ENCODE measurements around the gene ARHGAP24. TPM values are rescaled to one million over a fixed set of nuclear protein-coding genes. Genes with fewer than 3 reads are reported as not detected.
"Not testable (repeated sequence)": the region's sequence is repeated elsewhere in the genome, so short reads cannot be mapped to it uniquely, and the experiment has no call there.

The ARHGAP24 gene
- total and polyA plus RNA-seq, 4 donors = 1.8 to 15.2 (median 3.3) TPM

DNA sequence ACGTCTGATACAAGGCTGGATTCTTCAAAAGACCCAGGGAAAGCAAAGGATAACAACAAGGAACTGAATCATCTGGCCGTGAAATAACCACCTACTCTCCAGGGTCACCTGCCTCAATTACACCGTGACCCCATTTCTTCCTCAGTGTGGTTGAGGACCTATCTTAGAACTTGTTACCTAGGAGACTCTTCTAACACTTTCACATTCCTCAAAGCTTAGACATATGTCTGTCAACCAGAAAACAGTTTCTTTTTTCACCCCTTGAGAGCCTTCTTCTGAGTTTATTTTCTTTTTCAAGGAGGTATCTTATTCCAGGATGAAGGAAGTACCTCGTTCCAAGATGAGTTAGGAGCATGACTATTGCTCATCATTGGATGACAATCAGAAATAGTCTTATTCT, 337.8 kb downstream of the ARHGAP24 start (continued):
- TF ChIP-seq, protein P1, sequence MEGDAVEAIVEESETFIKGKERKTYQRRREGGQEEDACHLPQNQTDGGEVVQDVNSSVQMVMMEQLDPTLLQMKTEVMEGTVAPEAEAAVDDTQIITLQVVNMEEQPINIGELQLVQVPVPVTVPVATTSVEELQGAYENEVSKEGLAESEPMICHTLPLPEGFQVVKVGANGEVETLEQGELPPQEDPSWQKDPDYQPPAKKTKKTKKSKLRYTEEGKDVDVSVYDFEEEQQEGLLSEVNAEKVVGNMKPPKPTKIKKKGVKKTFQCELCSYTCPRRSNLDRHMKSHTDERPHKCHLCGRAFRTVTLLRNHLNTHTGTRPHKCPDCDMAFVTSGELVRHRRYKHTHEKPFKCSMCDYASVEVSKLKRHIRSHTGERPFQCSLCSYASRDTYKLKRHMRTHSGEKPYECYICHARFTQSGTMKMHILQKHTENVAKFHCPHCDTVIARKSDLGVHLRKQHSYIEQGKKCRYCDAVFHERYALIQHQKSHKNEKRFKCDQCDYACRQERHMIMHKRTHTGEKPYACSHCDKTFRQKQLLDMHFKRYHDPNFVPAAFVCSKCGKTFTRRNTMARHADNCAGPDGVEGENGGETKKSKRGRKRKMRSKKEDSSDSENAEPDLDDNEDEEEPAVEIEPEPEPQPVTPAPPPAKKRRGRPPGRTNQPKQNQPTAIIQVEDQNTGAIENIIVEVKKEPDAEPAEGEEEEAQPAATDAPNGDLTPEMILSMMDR (IDR thresholded peaks at IDR 0.05; ENCODE audit: low read depth, low read length, missing input control) = no peak
- TF ChIP-seq GABPA (IDR thresholded peaks at IDR 0.05 in 1 of 2, conservative IDR thresholded peaks at IDR 0.05 in 1 of 2) (no peak), SP1 (IDR thresholded peaks at IDR 0.05) (no peak)

DNA sequence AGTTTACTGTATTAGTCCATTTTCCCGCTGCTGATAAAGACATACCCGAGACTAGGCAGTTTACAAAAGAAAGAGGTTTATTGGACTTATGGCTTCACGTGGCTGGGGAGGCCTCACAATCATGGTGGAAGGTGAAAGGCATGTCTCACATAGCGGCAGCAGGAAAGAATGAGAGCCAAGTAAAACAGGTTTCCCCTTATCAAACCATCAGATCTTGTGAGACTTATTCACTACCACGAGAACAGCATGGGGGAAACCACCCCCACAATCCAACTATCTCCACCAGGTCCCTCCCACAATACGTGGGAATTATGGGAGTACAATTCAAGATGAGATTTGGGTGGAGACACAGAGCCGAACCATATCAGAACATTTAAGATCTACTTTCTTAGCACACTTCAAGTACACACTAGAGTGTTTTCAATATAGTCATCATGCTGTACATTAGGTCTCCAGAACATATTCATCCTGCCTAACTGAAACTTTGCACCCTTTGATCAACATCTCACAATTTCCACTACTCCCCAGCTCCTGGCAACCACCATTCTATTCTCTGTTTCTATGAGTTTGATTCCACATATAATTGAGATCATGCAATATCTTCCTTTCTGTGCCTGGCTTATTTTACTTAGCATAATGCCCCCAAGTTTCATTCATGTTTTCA, 341.0 kb downstream of the ARHGAP24 start:
- Histone ChIP-seq H3K27ac (ENCODE audit: low read depth in 1 of 2, low read length in 2 of 2) (no peak overlapping the region), H3K9ac (ENCODE audit: low read depth in 1 of 2, low read length in 2 of 2) (no peak overlapping the region), H3K4me3 (ENCODE audit: low read depth in 1 of 3, low read length in 3 of 3) (no peak overlapping the region), H3K36me3 (ENCODE audit: control insufficient read depth in 4 of 4, insufficient read depth in 3 of 4, low read depth in 1 of 4, low read length in 3 of 4) (no peaks in the 10 kb centered on the region), H3K4me1 (ENCODE audit: control insufficient read depth in 4 of 4, insufficient read depth in 4 of 4, low read length in 3 of 4) (no peaks in the 10 kb centered on the region), H3K27me3 (ENCODE audit: control insufficient read depth in 4 of 4, insufficient read depth in 4 of 4, low read length in 3 of 4) (no peaks in the 10 kb centered on the region), H3K9me3 (ENCODE audit: control insufficient read depth in 4 of 4, low read length in 3 of 4) (no peaks in the 10 kb centered on the region)
- TF ChIP-seq SP1 (IDR thresholded peaks at IDR 0.05) = no peak
- no peak for DNase-seq (ENCODE audit: low spot score)
- WGBS = 95% methylated on average over 7 of the region's 7 CpGs

DNA sequence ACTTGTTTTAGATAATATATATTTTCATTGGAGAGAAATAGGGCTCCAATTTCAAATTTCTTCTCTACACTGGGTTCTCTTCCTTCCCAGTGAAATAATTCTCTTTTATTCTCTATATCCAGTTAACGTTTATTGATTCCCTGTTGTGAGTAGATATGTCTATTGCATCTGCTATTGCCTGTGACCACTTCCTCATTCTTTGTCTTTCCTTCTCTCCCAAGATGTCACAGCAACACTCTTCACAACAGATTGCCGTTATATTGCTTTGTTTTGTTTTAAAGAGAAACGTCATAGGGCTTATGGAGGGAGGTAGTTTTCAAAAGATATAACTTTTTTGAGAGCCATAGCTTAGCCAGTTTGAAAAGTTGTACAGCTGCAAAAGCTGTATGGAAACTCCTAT, 343.8 kb downstream of the ARHGAP24 start:
- Histone ChIP-seq H3K27me3 (ENCODE audit: control insufficient read depth in 4 of 4, insufficient read depth in 4 of 4, low read length in 3 of 4) (no peaks in the 10 kb centered on the region), H3K27ac (ENCODE audit: low read depth in 1 of 2, low read length in 2 of 2) (no peak overlapping the region), H3K4me1 (ENCODE audit: control insufficient read depth in 4 of 4, insufficient read depth in 4 of 4, low read length in 3 of 4) (no peaks in the 10 kb centered on the region), H3K36me3 (ENCODE audit: control insufficient read depth in 4 of 4, insufficient read depth in 3 of 4, low read depth in 1 of 4, low read length in 3 of 4) (no peaks in the 10 kb centered on the region), H3K9me3 (ENCODE audit: control insufficient read depth in 4 of 4, low read length in 3 of 4) (no peaks in the 10 kb centered on the region), H3K9ac (ENCODE audit: low read depth in 1 of 2, low read length in 2 of 2) (no peak overlapping the region), H3K4me3 (ENCODE audit: low read depth in 1 of 3, low read length in 3 of 3) (no peak overlapping the region)
- 68% methylated on average over 3 of the region's 3 CpGs for WGBS
- TF ChIP-seq SP1 (IDR thresholded peaks at IDR 0.05) = no peak
- TF ChIP-seq, protein P1 (IDR thresholded peaks at IDR 0.05; ENCODE audit: low read depth, low read length, missing input control) = no peak
- TF ChIP-seq, protein P2, sequence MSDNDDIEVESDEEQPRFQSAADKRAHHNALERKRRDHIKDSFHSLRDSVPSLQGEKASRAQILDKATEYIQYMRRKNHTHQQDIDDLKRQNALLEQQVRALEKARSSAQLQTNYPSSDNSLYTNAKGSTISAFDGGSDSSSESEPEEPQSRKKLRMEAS (IDR thresholded peaks at IDR 0.05) = no peak
- TF ChIP-seq, protein P3, sequence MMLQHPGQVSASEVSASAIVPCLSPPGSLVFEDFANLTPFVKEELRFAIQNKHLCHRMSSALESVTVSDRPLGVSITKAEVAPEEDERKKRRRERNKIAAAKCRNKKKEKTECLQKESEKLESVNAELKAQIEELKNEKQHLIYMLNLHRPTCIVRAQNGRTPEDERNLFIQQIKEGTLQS (IDR thresholded peaks at IDR 0.05) = no peak
- TF ChIP-seq NR2F2 (IDR thresholded peaks at IDR 0.05) = no peak
- TF ChIP-seq, protein P4, sequence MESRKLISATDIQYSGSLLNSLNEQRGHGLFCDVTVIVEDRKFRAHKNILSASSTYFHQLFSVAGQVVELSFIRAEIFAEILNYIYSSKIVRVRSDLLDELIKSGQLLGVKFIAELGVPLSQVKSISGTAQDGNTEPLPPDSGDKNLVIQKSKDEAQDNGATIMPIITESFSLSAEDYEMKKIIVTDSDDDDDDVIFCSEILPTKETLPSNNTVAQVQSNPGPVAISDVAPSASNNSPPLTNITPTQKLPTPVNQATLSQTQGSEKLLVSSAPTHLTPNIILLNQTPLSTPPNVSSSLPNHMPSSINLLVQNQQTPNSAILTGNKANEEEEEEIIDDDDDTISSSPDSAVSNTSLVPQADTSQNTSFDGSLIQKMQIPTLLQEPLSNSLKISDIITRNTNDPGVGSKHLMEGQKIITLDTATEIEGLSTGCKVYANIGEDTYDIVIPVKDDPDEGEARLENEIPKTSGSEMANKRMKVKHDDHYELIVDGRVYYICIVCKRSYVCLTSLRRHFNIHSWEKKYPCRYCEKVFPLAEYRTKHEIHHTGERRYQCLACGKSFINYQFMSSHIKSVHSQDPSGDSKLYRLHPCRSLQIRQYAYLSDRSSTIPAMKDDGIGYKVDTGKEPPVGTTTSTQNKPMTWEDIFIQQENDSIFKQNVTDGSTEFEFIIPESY (IDR thresholded peaks at IDR 0.05) = no peak
- TF ChIP-seq FOXA1 (IDR thresholded peaks at IDR 0.05) = no peak
- no peak for TF ChIP-seq HNF4G (IDR thresholded peaks at IDR 0.05)
- no peak for TF ChIP-seq RXRA (IDR thresholded peaks at IDR 0.05)
- TF ChIP-seq, protein P5, sequence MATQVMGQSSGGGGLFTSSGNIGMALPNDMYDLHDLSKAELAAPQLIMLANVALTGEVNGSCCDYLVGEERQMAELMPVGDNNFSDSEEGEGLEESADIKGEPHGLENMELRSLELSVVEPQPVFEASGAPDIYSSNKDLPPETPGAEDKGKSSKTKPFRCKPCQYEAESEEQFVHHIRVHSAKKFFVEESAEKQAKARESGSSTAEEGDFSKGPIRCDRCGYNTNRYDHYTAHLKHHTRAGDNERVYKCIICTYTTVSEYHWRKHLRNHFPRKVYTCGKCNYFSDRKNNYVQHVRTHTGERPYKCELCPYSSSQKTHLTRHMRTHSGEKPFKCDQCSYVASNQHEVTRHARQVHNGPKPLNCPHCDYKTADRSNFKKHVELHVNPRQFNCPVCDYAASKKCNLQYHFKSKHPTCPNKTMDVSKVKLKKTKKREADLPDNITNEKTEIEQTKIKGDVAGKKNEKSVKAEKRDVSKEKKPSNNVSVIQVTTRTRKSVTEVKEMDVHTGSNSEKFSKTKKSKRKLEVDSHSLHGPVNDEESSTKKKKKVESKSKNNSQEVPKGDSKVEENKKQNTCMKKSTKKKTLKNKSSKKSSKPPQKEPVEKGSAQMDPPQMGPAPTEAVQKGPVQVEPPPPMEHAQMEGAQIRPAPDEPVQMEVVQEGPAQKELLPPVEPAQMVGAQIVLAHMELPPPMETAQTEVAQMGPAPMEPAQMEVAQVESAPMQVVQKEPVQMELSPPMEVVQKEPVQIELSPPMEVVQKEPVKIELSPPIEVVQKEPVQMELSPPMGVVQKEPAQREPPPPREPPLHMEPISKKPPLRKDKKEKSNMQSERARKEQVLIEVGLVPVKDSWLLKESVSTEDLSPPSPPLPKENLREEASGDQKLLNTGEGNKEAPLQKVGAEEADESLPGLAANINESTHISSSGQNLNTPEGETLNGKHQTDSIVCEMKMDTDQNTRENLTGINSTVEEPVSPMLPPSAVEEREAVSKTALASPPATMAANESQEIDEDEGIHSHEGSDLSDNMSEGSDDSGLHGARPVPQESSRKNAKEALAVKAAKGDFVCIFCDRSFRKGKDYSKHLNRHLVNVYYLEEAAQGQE (IDR thresholded peaks at IDR 0.05) = no peak
- TF ChIP-seq RAD21 (IDR thresholded peaks at IDR 0.05) = no peak
- no peak for TF ChIP-seq JUND (IDR thresholded peaks at IDR 0.05)
- TF ChIP-seq YY1 (IDR thresholded peaks at IDR 0.05) = no peak
- no peak for TF ChIP-seq GABPA (IDR thresholded peaks at IDR 0.05 in 1 of 2, conservative IDR thresholded peaks at IDR 0.05 in 1 of 2)
- no peak for TF ChIP-seq TAF1 (conservative IDR thresholded peaks at IDR 0.05)
- TF ChIP-seq HNF4A (conservative IDR thresholded peaks at IDR 0.05) = no peak
- TF ChIP-seq FOXA2 (IDR thresholded peaks at IDR 0.05) = no peak
- no peak for DNase-seq (ENCODE audit: low spot score)

DNA sequence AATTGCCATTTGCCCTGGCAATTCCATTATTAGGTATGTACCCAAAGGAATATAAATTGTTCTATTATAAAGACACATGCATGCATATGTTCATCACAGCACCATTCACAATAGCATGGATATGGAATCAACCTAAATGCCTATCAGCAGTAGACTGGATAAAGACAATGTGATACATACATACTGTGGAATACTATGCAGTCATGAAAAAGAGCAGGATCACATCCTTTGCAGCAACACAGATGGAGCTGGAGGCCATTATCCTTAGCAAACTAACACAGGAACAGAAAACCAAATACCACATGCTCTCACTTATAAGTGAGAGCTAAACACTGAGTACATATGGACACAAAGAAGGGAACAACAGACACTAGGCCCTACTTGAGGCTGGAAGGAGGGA, 345.2 kb downstream of the ARHGAP24 start:
- H3K9me3 ChIP-seq (ENCODE audit: control insufficient read depth in 4 of 4, low read length in 3 of 4); H3K4me3 ChIP-seq (ENCODE audit: low read depth in 1 of 3, low read length in 3 of 3); DNase-seq (ENCODE audit: low spot score); H3K9ac ChIP-seq (ENCODE audit: low read depth in 1 of 2, low read length in 2 of 2); H3K4me1 ChIP-seq (ENCODE audit: control insufficient read depth in 4 of 4, insufficient read depth in 4 of 4, low read length in 3 of 4); H3K27ac ChIP-seq (ENCODE audit: low read depth in 1 of 2, low read length in 2 of 2); H3K36me3 ChIP-seq (ENCODE audit: control insufficient read depth in 4 of 4, insufficient read depth in 3 of 4, low read depth in 1 of 4, low read length in 3 of 4); H3K27me3 ChIP-seq (ENCODE audit: control insufficient read depth in 4 of 4, insufficient read depth in 4 of 4, low read length in 3 of 4): not testable (repeated sequence)

Data from liver (tissue), 9 donors.